Measurements from ENCODE around the gene P3H2. TPM values are rescaled to one million over a fixed set of nuclear protein-coding genes. Genes with fewer than 3 reads are reported as not detected.
A peak's percentile ranks its signal among the peaks of the same experiment; 100 is the strongest.

P3H2 gene
- total RNA-seq, 2 donors from 2014 or later = 285 to 322 TPM

GRCh38 chr3:190099099-190099498 lies 21.6 kb downstream of the P3H2 start:
- TF ChIP-seq CTCF (conservative IDR thresholded peaks at IDR 0.05) = no peak
- no peak overlapping the region for H3K27ac Mint-ChIP-seq
- Histone ChIP-seq H3K27me3 (ENCODE audit: control insufficient read depth, insufficient read depth, low read length, poor library complexity, severe bottlenecking) (no peaks in the 10 kb centered on the region), H3K4me3 (ENCODE audit: low read length) (peak overlapping the region; percentile 1), H3K9ac (ENCODE audit: extremely low read depth, low read length, poor library complexity, severe bottlenecking) (no peak overlapping the region), H3K36me3 (ENCODE audit: control insufficient read depth, insufficient read depth, low read length) (peaks cover 79% of the 10 kb centered on the region), H3K27ac (ENCODE audit: low read depth, low read length) (no peak overlapping the region), H3K4me1 (ENCODE audit: control insufficient read depth, insufficient read depth, low read length) (peaks cover 13% of the 10 kb centered on the region), H3K9me3 (ENCODE audit: control insufficient read depth, low read length) (peaks cover 8% of the 10 kb centered on the region)
- H3K4me3 Mint-ChIP-seq = no peak overlapping the region
- H3K27me3 Mint-ChIP-seq (ENCODE audit: insufficient read depth) = no peaks in the 10 kb centered on the region
- WGBS, 2 experiments (ENCODE audit: insufficient coverage in 1 of 2, insufficient read length in 1 of 2) = 93 to 94% methylated on average over 3 to 6 of the region's 6 CpGs
- peaks cover 56% of the 10 kb centered on the region for H3K4me1 Mint-ChIP-seq
- DNase-seq = no peak
- peaks cover 40% of the 10 kb centered on the region for H3K36me3 Mint-ChIP-seq (ENCODE audit: low read depth)
- no peaks in the 10 kb centered on the region for H3K9me3 Mint-ChIP-seq

- no peaks in the 10 kb centered on the region for H3K27me3 ChIP-seq (ENCODE audit: control insufficient read depth, insufficient read depth, low read length, poor library complexity, severe bottlenecking)
- TF ChIP-seq CTCF (conservative IDR thresholded peaks at IDR 0.05) = no peak
- peaks cover 13% of the 10 kb centered on the region for H3K4me1 ChIP-seq (ENCODE audit: control insufficient read depth, insufficient read depth, low read length)
- peaks cover 8% of the 10 kb centered on the region for H3K9me3 ChIP-seq (ENCODE audit: control insufficient read depth, low read length)
- no peak overlapping the region for H3K9ac ChIP-seq (ENCODE audit: extremely low read depth, low read length, poor library complexity, severe bottlenecking)
- H3K36me3 ChIP-seq (ENCODE audit: control insufficient read depth, insufficient read depth, low read length) = peaks cover 80% of the 10 kb centered on the region
- Mint-ChIP-seq H3K36me3 (ENCODE audit: low read depth) (peaks cover 42% of the 10 kb centered on the region), H3K4me1 (peaks cover 60% of the 10 kb centered on the region), H3K4me3 (no peak overlapping the region), H3K27me3 (ENCODE audit: insufficient read depth) (no peaks in the 10 kb centered on the region), H3K9me3 (no peaks in the 10 kb centered on the region), H3K27ac (peak overlapping the region; percentile 14)
- H3K27ac ChIP-seq (ENCODE audit: low read depth, low read length) = no peak overlapping the region
- H3K4me3 ChIP-seq (ENCODE audit: low read length) = peak overlapping the region; percentile 4
- 84% methylated on average over 3 of the region's 3 CpGs; no CpG with 5 or more reads in 1 of the 2 experiments for WGBS, 2 experiments (ENCODE audit: insufficient coverage in 1 of 2, insufficient read length in 1 of 2)
- DNase-seq = peak; percentile 71
Observed at GRCh38 chr3:190097617-190098016, 23.1 kb downstream of the P3H2 start.

- H3K27me3 ChIP-seq (ENCODE audit: control insufficient read depth, insufficient read depth, low read length, poor library complexity, severe bottlenecking) = no peaks in the 10 kb centered on the region
- H3K36me3 ChIP-seq (ENCODE audit: control insufficient read depth, insufficient read depth, low read length) = peaks cover 80% of the 10 kb centered on the region
- Mint-ChIP-seq H3K36me3 (ENCODE audit: low read depth) (peaks cover 42% of the 10 kb centered on the region), H3K4me3 (no peak overlapping the region), H3K4me1 (peaks cover 55% of the 10 kb centered on the region), H3K27me3 (ENCODE audit: insufficient read depth) (no peaks in the 10 kb centered on the region), H3K27ac (peak overlapping the region; percentile 14), H3K9me3 (no peaks in the 10 kb centered on the region)
- peak overlapping the region; percentile 4 for H3K4me3 ChIP-seq (ENCODE audit: low read length)
- no peak overlapping the region for H3K27ac ChIP-seq (ENCODE audit: low read depth, low read length)
- WGBS, 2 experiments (ENCODE audit: insufficient coverage in 1 of 2, insufficient read length in 1 of 2) = 94 to 100% methylated on average over 1 to 4 of the region's 4 CpGs
- no peak for TF ChIP-seq CTCF (conservative IDR thresholded peaks at IDR 0.05)
- no peak for DNase-seq
- H3K9ac ChIP-seq (ENCODE audit: extremely low read depth, low read length, poor library complexity, severe bottlenecking) = no peak overlapping the region
- peaks cover 13% of the 10 kb centered on the region for H3K4me1 ChIP-seq (ENCODE audit: control insufficient read depth, insufficient read depth, low read length)
- peaks cover 8% of the 10 kb centered on the region for H3K9me3 ChIP-seq (ENCODE audit: control insufficient read depth, low read length)
Observed at GRCh38 chr3:190097025-190097424, 23.7 kb downstream of the P3H2 start.

Data from endodermal cell (in vitro differentiated cells).